GM18508 (cell line): Measurements from ENCODE around the gene CBR1.
"Not testable (repeated sequence)": the region's sequence is repeated elsewhere in the genome, so short reads cannot be mapped to it uniquely, and the experiment has no call there.

Experiments
- ATAC-seq: cut with Tn5 transposase; IDR thresholded peaks from one replicate; pipeline ENCODE4 v1.9.1; 2021; ENCODE audit warnings: moderate number of reproducible peaks; ENCODE audit not compliant: insufficient read depth, unreplicated experiment

Gene CBR1

GRCh38 chr21:36077758-36078157 is 7.9 kb downstream of the CBR1 start:
- no peak for ATAC-seq

- ATAC-seq, result no peak
Measured at GRCh38 chr21:36079010-36079649, 9.3 kb downstream of the CBR1 start.

GRCh38 chr21:36079671-36080070 is 9.8 kb downstream of the CBR1 start:
- no peak for ATAC-seq

- no peak for ATAC-seq
Measured at GRCh38 chr21:36080386-36080785, 10.6 kb downstream of the CBR1 start.

- no peak for ATAC-seq
Measured at GRCh38 chr21:36082237-36082664, 12.4 kb downstream of the CBR1 start.

- no peak for ATAC-seq
Measured at GRCh38 chr21:36087362-36088138, 17.7 kb downstream of the CBR1 start.

GRCh38 chr21:36089946-36090345 is 20.1 kb downstream of the CBR1 start:
- ATAC-seq, result no peak

GRCh38 chr21:36092681-36093080 is 22.9 kb downstream of the CBR1 start:
- ATAC-seq, result no peak

GRCh38 chr21:36093512-36093911 is 23.7 kb downstream of the CBR1 start:
- no peak for ATAC-seq

GRCh38 chr21:36096398-36097290 is 26.8 kb downstream of the CBR1 start:
- no peak for ATAC-seq

GRCh38 chr21:36097427-36098181 is 27.8 kb downstream of the CBR1 start:
- no peak for ATAC-seq

- no peak for ATAC-seq
Measured at GRCh38 chr21:36098182-36098532, 28.3 kb downstream of the CBR1 start.

- ATAC-seq, result no peak
Measured at GRCh38 chr21:36099000-36099399, 29.2 kb downstream of the CBR1 start.

GRCh38 chr21:36099695-36100211 is 29.9 kb downstream of the CBR1 start:
- ATAC-seq, result not testable (repeated sequence)

- ATAC-seq, result no peak
Measured at GRCh38 chr21:36100971-36101641, 31.3 kb downstream of the CBR1 start.

GRCh38 chr21:36103434-36103833 is 33.6 kb downstream of the CBR1 start:
- no peak for ATAC-seq

GRCh38 chr21:36104317-36105300 is 34.8 kb downstream of the CBR1 start:
- no peak for ATAC-seq

GRCh38 chr21:36105327-36105842 is 35.6 kb downstream of the CBR1 start:
- ATAC-seq, result no peak
